AG09309 (cell line): Measurements from ENCODE around the gene ASGR2.
"Not testable (repeated sequence)": the region's sequence is repeated elsewhere in the genome, so short reads cannot be mapped to it uniquely, and the experiment has no call there.

Source experiments
- DNase-seq: peaks from one replicate; pipeline ENCODE4 v3.0.0-alpha.2; 2010; ENCODE audit warnings: low read depth
- H3K4me3 ChIP-seq: 2 replicates; pipeline ENCODE4 v1.5.1; 2011; ENCODE audit warnings: mild to moderate bottlenecking, low read depth, low read length, moderate library complexity; ENCODE audit not compliant: control insufficient read depth
- CTCF ChIP-seq: IDR thresholded peaks from 2 replicates; pipeline ENCODE4 v1.5.1; 2011; ENCODE audit warnings: mild to moderate bottlenecking, low read depth, low read length, inconsistent platforms; ENCODE audit not compliant: insufficient read depth, control insufficient read depth; ENCODE audit errors: missing control alignments

The ASGR2 gene

GRCh38 chr17:7132511-7133094, 18.0 kb upstream of the ASGR2 start:
- no peak for DNase-seq
- H3K4me3 ChIP-seq: no peak overlapping the region
- no peak for TF ChIP-seq CTCF

- H3K4me3 ChIP-seq: no peak overlapping the region
- DNase-seq: no peak
- TF ChIP-seq CTCF: no peak
These were observed 16.8 kb upstream of the ASGR2 start for GRCh38 chr17:7131423-7131791.

GRCh38 chr17:7130621-7131422, 16.2 kb upstream of the ASGR2 start:
- DNase-seq: no peak
- H3K4me3 ChIP-seq: no peak overlapping the region
- TF ChIP-seq CTCF: no peak

- no peak for DNase-seq
- H3K4me3 ChIP-seq: no peak overlapping the region
- TF ChIP-seq CTCF: no peak
These were observed 14.7 kb upstream of the ASGR2 start for GRCh38 chr17:7129311-7129710.

GRCh38 chr17:7128160-7128559, 13.5 kb upstream of the ASGR2 start:
- no peak overlapping the region for H3K4me3 ChIP-seq
- no peak for DNase-seq
- no peak for TF ChIP-seq CTCF

GRCh38 chr17:7127501-7127900, 12.9 kb upstream of the ASGR2 start:
- DNase-seq, H3K4me3 ChIP-seq: not testable (repeated sequence)

GRCh38 chr17:7126386-7126785, 11.8 kb upstream of the ASGR2 start:
- not testable (repeated sequence) for H3K4me3 ChIP-seq, DNase-seq
